GM12878 (cell line): ENCODE results near the gene GFPT1. TPM values are rescaled to one million over a fixed set of nuclear protein-coding genes. Genes with fewer than 3 reads are reported as not detected.

Experiments
- ATAC-seq: fragments of 200-7000 bp; cut with Tn5 transposase; 3 replicates; pipeline ENCODE4 v1.9.1; 2020; ENCODE audit warnings: mild to moderate bottlenecking, moderate library complexity
- BruUV-seq: library from RNA; stranded (reverse); fragments of 400-500 nt; replicated peaks from 2 replicates; lab custom pipeline; 2021; lab: Mats Ljungman, UMichigan
- CTCF ChIA-PET: fragments of 300-600 bp; sonication (Branson Sonifier 250); formaldehyde crosslinking; extraction: SDS; loops from one replicate; lab custom pipeline; 2021; ENCODE audit warnings: inconsistent platforms; lab: Yijun Ruan, JAX
- POLR2A ChIA-PET: fragments of 350-600 bp; formaldehyde crosslinking; extraction: SDS; loops from one replicate; lab custom pipeline; 2021; ENCODE audit warnings: inconsistent platforms; lab: Charles Lee
- RAD21 ChIA-PET: fragments of 300-600 bp; sonication (Branson Sonifier 250); formaldehyde crosslinking; loops from one replicate; lab custom pipeline; 2023; ENCODE audit warnings: antibody characterized with exemption; ENCODE audit not compliant: unreplicated experiment; lab: Charles Lee
- SMC1A ChIA-PET: fragments of 300-600 bp; sonication (Branson Sonifier 250); formaldehyde crosslinking; loops from one replicate; lab custom pipeline; 2023; ENCODE audit not compliant: unreplicated experiment, uncharacterized antibody; lab: Charles Lee
- DNase-seq: peaks from one replicate; pipeline ENCODE4 v3.0.0-alpha.2; 2011; ENCODE audit warnings: low read depth, low spot score
- FAIRE-seq: peaks from 3 replicates; lab custom pipeline; 2011; peaks lifted over from hg19 to GRCh38; lab: Jason Lieb, UNC
- H2AFZ ChIP-seq: 2 replicates; pipeline ENCODE4 v1.6.0; 2011; ENCODE audit warnings: low read depth, low read length, control low read depth; ENCODE audit not compliant: control insufficient read depth
- H3K27ac ChIP-seq: 2 replicates; pipeline ENCODE4 v1.5.1; 2011; ENCODE audit warnings: control low read depth; ENCODE audit not compliant: control insufficient read depth, insufficient read depth
- H3K27me3 ChIP-seq, 2 experiments: replicated peaks in 1 of 2; 2 replicates each; pipeline versions ENCODE4 v1.6.0 to v1.6.1; 2011; ENCODE audit warnings: low read length in 1 of 2; ENCODE audit not compliant: control insufficient read depth in 2 of 2, insufficient read depth in 2 of 2
- H3K36me3 ChIP-seq, 2 experiments: 2 replicates each; pipeline ENCODE4 v1.5.1; 2011; ENCODE audit warnings: low read length in 1 of 2; ENCODE audit not compliant: control insufficient read depth in 2 of 2, insufficient read depth in 2 of 2
- H3K4me1 ChIP-seq: 2 replicates; pipeline ENCODE4 v1.6.1; 2011; ENCODE audit warnings: mild to moderate bottlenecking, low read length, moderate library complexity, mixed read lengths; ENCODE audit not compliant: control insufficient read depth, insufficient read depth
- H3K4me2 ChIP-seq: 2 replicates; pipeline ENCODE4 v1.6.0; 2011; ENCODE audit warnings: control low read depth; ENCODE audit not compliant: control insufficient read depth, insufficient read depth
- H3K4me3 ChIP-seq: fragments of 200-600 bp; sonication (generic); 2 replicates; pipeline ENCODE4 v1.5.1; 2016
- H3K79me2 ChIP-seq: 2 replicates; pipeline ENCODE4 v1.6.0; 2011; ENCODE audit warnings: low read length; ENCODE audit not compliant: control insufficient read depth, insufficient read depth
- H3K9ac ChIP-seq: 2 replicates; pipeline ENCODE4 v1.8.0; 2011; ENCODE audit warnings: low read length, control low read depth, mixed read lengths; ENCODE audit not compliant: control insufficient read depth, insufficient read depth
- H3K9me3 ChIP-seq: replicated peaks from 3 replicates; pipeline ENCODE4 v1.5.1; 2011; ENCODE audit warnings: mild to moderate bottlenecking, low read length; ENCODE audit not compliant: control insufficient read depth, insufficient read depth
- H4K20me1 ChIP-seq: 2 replicates; pipeline ENCODE4 v1.6.0; 2011; ENCODE audit not compliant: control insufficient read depth, insufficient read depth
- HSF1 ChIP-seq: fragments of 150-350 bp; IDR thresholded peaks from 2 replicates; pipeline ENCODE4 v1.6.1; 2014; ENCODE audit warnings: mild to moderate bottlenecking, low read depth, low read length
- MEF2A ChIP-seq: IDR thresholded peaks from 2 replicates; pipeline ENCODE4 v1.6.1; 2011; ENCODE audit warnings: low read depth, mild to moderate bottlenecking, low read length, moderate library complexity; ENCODE audit not compliant: insufficient read depth
- MLLT1 ChIP-seq: fragments of 450-650 bp; IDR thresholded peaks from 2 replicates; pipeline ENCODE4 v1.6.1; 2016; ENCODE audit warnings: mild to moderate bottlenecking
- POLR2AphosphoS2 ChIP-seq: IDR thresholded peaks from 2 replicates; pipeline ENCODE4 v1.6.1; 2011; ENCODE audit warnings: low read depth, mild to moderate bottlenecking, low read length, improper control_type of control experiment, moderate library complexity
- POLR2AphosphoS5 ChIP-seq: IDR thresholded peaks from 2 replicates; pipeline ENCODE4 v1.6.1; 2011; ENCODE audit warnings: mild to moderate bottlenecking, low read length, inconsistent platforms
- SKIL ChIP-seq: fragments of 450-650 bp; IDR thresholded peaks from 2 replicates; pipeline ENCODE4 v1.6.1; 2017; ENCODE audit warnings: mild to moderate bottlenecking, low read depth, inconsistent platforms; ENCODE audit not compliant: poor library complexity, severe bottlenecking
- TCF7 ChIP-seq: IDR thresholded peaks from 2 replicates; pipeline ENCODE4 v1.6.1; 2014; ENCODE audit warnings: antibody characterized with exemption, borderline replicate concordance
- ZBTB40 ChIP-seq: fragments of 450-650 bp; IDR thresholded peaks from 2 replicates; pipeline ENCODE4 v1.6.1; 2016; ENCODE audit warnings: mild to moderate bottlenecking, moderate library complexity, borderline replicate concordance
- WGBS: methylation state at CpG from one replicate; pipeline ENCODE4 v1.1.6; 2016; ENCODE audit warnings: low lambda C conversion rate; ENCODE audit not compliant: insufficient replicate concordance, insufficient coverage; ENCODE audit errors: missing lambda C conversion rate; 5-methylcytosine and 5-hydroxymethylcytosine counted together
- in situ Hi-C: fragments of 300-500 bp; cut with MboI; formaldehyde crosslinking; loops from 9 replicates; pipeline ENCODE4 v1.14.3; 2018; ENCODE audit warnings: mixed read lengths
- intact Hi-C: fragments of 100-400 bp; cut with micrococcal nuclease; formaldehyde crosslinking; loops from one replicate; pipeline ENCODE4 v1.14.2; 2022; ENCODE audit not compliant: unreplicated experiment
- polyA plus RNA-seq, 11 experiments: library from polyadenylated mRNA; depleted of rRNA in 4 of 11; unstranded in 6 of 11; stranded (reverse) in 5 of 11; fragments of >200 nt; fragmentation: Nextera tagmentation in 4 of 11; fragmentation: Illumina TruSeq in 1 of 11; extraction: Ambion mirVana in 4 of 11; extraction: Trizol in 1 of 11; gene quantifications; 1 replicate in 1 of 11; 2 replicates in 10 of 11; pipeline versions ENCODE4 v1.2.1 to v1.2.3, GENCODE V29; 2011 to 2016; ENCODE audit warnings: inconsistent platforms in 2 of 11, missing spikeins in 2 of 11, low read depth in 1 of 11
- total RNA-seq, 4 experiments: library from RNA; depleted of rRNA in 3 of 4; stranded (reverse); fragments of >200 nt in 3 of 4; fragmentation: Illumina TruSeq in 1 of 4; extraction: Trizol in 1 of 4; gene quantifications; 2 replicates each; pipeline versions ENCODE4 v1.2.1 to v1.2.3, GENCODE V29; 2013 to 2021

GFPT1 gene
- total and polyA plus RNA-seq, 10 of the 15 experiments (the other 5 are each of a cell fraction or from before 2014, with no cell fraction given) = 10.1 to 95.2 (median 24.5) TPM

- POLR2A ChIA-PET = interaction anchor here (0.7 to 1.5 kb wide), 5 partner anchors 9 to 257 kb away, joined by 3 to 5 read pairs (median 4); no protein-coding TSS in a partner anchor
- CTCF ChIA-PET = interaction anchor here (1.0 to 1.9 kb wide), 4 partner anchors 10 to 177 kb away, joined by 3 to 8 read pairs (median 6); partner anchors contain the start of gene NFU1
- H3K36me3 ChIP-seq = no peaks in the 10 kb centered on the region
- whole genome bisulfite sequencing = 78% methylated on average over 14 of the region's 14 CpGs
- SMC1A ChIA-PET = interaction anchor here (1.1 to 1.7 kb wide), 2 partner anchors 48 to 49 kb away, joined by 3 to 9 read pairs; partner anchors contain the start of gene NFU1
- no peaks in the 10 kb centered on the region for H3K9me3 ChIP-seq
- H3K79me2 ChIP-seq = peaks cover 47% of the 10 kb centered on the region
- BruUV-seq = TSS peak; percentile 100
- no peak for ATAC-seq
- no peaks in the 10 kb centered on the region for H3K27me3 ChIP-seq
- intact Hi-C loops (loop anchor here (2.0 to 10.0 kb wide), 2 partner anchors 49 to 257 kb away; partner anchors contain the start of genes AAK1 and NFU1), in situ Hi-C loops (no loop called here)
- peaks cover 12% of the 10 kb centered on the region; the same call in 1 of the 2 replicates for H3K4me1 ChIP-seq
- H2AFZ ChIP-seq = peak overlapping the region; percentile 88
- H3K4me3 ChIP-seq = peak overlapping the region; percentile 88
- H4K20me1 ChIP-seq = no peaks in the 10 kb centered on the region
- H3K4me2 ChIP-seq = peak overlapping the region; percentile 96
- RAD21 ChIA-PET = interaction anchor here (0.6 to 1.8 kb wide), 2 partner anchors 49 to 335 kb away, joined by 3 to 8 read pairs; partner anchors contain the start of gene NFU1
- peak overlapping the region; percentile 82 for H3K27ac ChIP-seq
- no peak for TF ChIP-seq HSF1
- peak; percentile 20; the same call in 1 of the 2 replicates for TF ChIP-seq POLR2AphosphoS5
- TF ChIP-seq POLR2AphosphoS2 = peak; percentile 29; the same call in 1 of the 2 replicates
- peak; percentile 97 for TF ChIP-seq MLLT1
- peak; percentile 58; the same call in 1 of the 2 replicates for TF ChIP-seq ZBTB40
- no peak for TF ChIP-seq MEF2A
- TF ChIP-seq SKIL = no peak
- no peak for TF ChIP-seq TCF7
- TF ChIP-seq, all 136 proteins: peak for 4
- peak overlapping the region; percentile 88 for H3K9ac ChIP-seq
- DNase-seq = no peak
- FAIRE-seq = no peak
Measured at GRCh38 chr2:69387770-69388481, 899 bp upstream of the GFPT1 start.
